ENCODE data around the gene AJM1.

Gene AJM1

DNA sequence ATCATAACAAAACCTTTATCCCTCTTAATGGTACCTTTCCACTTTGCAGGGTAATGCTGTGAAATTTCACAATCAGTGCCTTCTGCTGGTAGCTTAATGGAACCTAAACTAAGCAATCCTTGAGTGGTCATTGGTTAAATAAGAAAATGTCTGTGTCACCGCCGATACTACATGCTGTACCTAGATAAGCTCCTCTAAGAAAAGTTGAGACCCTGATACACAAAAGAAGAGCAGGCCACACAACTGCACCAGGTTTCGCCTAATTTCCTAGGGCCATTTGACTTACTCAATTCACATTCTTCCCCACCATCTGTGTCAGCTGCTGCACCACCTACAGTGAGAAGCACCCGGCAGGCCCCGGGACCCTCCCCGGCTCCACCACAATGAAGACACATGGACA is 32.9 kb downstream of the AJM1 start:
- no peak for TF ChIP-seq CSDC2 (CRISPR knock-in tag; IDR thresholded peaks at IDR 0.05)
- TF ChIP-seq ZFP3 (CRISPR knock-in tag; IDR thresholded peaks at IDR 0.05), result no peak
- TF ChIP-seq, protein P1, sequence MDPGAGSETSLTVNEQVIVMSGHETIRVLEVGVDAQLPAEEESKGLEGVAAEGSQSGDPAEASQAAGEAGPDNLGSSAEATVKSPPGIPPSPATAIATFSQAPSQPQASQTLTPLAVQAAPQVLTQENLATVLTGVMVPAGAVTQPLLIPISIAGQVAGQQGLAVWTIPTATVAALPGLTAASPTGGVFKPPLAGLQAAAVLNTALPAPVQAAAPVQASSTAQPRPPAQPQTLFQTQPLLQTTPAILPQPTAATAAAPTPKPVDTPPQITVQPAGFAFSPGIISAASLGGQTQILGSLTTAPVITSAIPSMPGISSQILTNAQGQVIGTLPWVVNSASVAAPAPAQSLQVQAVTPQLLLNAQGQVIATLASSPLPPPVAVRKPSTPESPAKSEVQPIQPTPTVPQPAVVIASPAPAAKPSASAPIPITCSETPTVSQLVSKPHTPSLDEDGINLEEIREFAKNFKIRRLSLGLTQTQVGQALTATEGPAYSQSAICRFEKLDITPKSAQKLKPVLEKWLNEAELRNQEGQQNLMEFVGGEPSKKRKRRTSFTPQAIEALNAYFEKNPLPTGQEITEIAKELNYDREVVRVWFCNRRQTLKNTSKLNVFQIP (CRISPR knock-in tag; IDR thresholded peaks at IDR 0.05; ENCODE audit: borderline replicate concordance, low read depth), result no peak
- no peak for TF ChIP-seq SNAI2 (CRISPR knock-in tag; IDR thresholded peaks at IDR 0.05)
- no peak for TF ChIP-seq OSR1 (CRISPR knock-in tag; IDR thresholded peaks at IDR 0.05)
- TF ChIP-seq ZC3H10 (CRISPR knock-in tag; IDR thresholded peaks at IDR 0.05), result no peak
- TF ChIP-seq BACH2 (CRISPR knock-in tag; IDR thresholded peaks at IDR 0.05; ENCODE audit: borderline replicate concordance), result no peak
- ATAC-seq, result no peak

DNA sequence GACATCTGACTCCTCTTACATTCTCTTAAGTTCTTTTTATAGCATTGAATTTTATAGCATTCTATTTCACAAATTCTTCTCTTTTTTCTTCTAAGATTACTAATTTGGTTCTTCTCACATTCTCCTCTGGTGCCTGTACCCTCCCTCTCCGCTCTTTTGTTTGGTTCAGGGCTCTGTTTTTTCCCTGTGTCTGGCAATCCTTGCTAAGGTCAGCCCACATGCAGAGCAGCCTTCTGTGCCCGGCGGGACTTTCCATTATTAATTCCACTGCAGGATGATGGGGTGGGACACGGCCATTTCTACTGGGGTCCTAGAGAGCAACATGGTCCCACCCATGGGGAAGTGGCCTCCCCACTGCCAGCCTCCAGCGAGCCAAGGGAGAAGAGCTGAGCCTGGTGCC is 34.2 kb downstream of the AJM1 start:
- no peak for TF ChIP-seq ZFP3 (CRISPR knock-in tag; IDR thresholded peaks at IDR 0.05)
- TF ChIP-seq TSHZ2 (CRISPR knock-in tag; IDR thresholded peaks at IDR 0.05), result no peak
- ATAC-seq, result no peak

GRCh38 chr9:136880651-136881050 is 38.4 kb downstream of the AJM1 start:
- no peak for ATAC-seq
- TF ChIP-seq TSHZ2 (CRISPR knock-in tag; IDR thresholded peaks at IDR 0.05) (no peak), CSRNP3 (CRISPR knock-in tag; IDR thresholded peaks at IDR 0.05) (no peak), ARNTL (CRISPR knock-in tag; IDR thresholded peaks at IDR 0.05; ENCODE audit: borderline replicate concordance, low read depth) (no peak), ISL1 (CRISPR knock-in tag; IDR thresholded peaks at IDR 0.05) (no peak), PPARA (CRISPR knock-in tag; IDR thresholded peaks at IDR 0.05; ENCODE audit: borderline replicate concordance) (no peak), ZNF565 (CRISPR knock-in tag; conservative IDR thresholded peaks at IDR 0.05; ENCODE audit: low read depth) (no peak), OSR1 (CRISPR knock-in tag; IDR thresholded peaks at IDR 0.05) (no peak), CSDC2 (CRISPR knock-in tag; IDR thresholded peaks at IDR 0.05) (no peak), RARB (CRISPR knock-in tag; IDR thresholded peaks at IDR 0.05) (no peak), GLIS3 (CRISPR knock-in tag; IDR thresholded peaks at IDR 0.05) (no peak), ESRRG (CRISPR knock-in tag; IDR thresholded peaks at IDR 0.05) (no peak), TCF4 (CRISPR knock-in tag; IDR thresholded peaks at IDR 0.05; ENCODE audit: borderline replicate concordance) (no peak), BACH2 (CRISPR knock-in tag; IDR thresholded peaks at IDR 0.05; ENCODE audit: borderline replicate concordance) (no peak), ZNF8 (CRISPR knock-in tag; IDR thresholded peaks at IDR 0.05) (no peak), ZNF70 (CRISPR knock-in tag; IDR thresholded peaks at IDR 0.05) (no peak), PATZ1 (CRISPR knock-in tag; IDR thresholded peaks at IDR 0.05; ENCODE audit: borderline replicate concordance) (no peak)
- TF ChIP-seq, protein P2, sequence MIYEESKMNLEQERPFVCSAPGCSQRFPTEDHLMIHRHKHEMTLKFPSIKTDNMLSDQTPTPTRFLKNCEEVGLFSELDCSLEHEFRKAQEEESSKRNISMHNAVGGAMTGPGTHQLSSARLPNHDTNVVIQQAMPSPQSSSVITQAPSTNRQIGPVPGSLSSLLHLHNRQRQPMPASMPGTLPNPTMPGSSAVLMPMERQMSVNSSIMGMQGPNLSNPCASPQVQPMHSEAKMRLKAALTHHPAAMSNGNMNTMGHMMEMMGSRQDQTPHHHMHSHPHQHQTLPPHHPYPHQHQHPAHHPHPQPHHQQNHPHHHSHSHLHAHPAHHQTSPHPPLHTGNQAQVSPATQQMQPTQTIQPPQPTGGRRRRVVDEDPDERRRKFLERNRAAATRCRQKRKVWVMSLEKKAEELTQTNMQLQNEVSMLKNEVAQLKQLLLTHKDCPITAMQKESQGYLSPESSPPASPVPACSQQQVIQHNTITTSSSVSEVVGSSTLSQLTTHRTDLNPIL (CRISPR knock-in tag; IDR thresholded peaks at IDR 0.05; ENCODE audit: low read depth), result no peak
- TF ChIP-seq, protein P1 (CRISPR knock-in tag; IDR thresholded peaks at IDR 0.05; ENCODE audit: borderline replicate concordance, low read depth), result no peak

Data from SK-N-SH treated with all-trans-retinoic acid at 6 μM for 48 hours (cell line).